Measurements from ENCODE around the gene ATCAY. TPM values are rescaled to one million over a fixed set of nuclear protein-coding genes. Genes with fewer than 3 reads are reported as not detected.

Gene ATCAY
- total and polyA plus RNA-seq, 2 experiments from 2014 or later = not detected

- Histone ChIP-seq H3K36me3 (ENCODE audit: low read depth) (peaks cover 23% of the 10 kb centered on the region), H3F3A (ENCODE audit: insufficient read depth) (peaks cover 56% of the 10 kb centered on the region), H3K4me2 (ENCODE audit: unreplicated experiment) (peak within 1 kb of the TSS; percentile 100), H3K4me1 (ENCODE audit: insufficient read depth) (peaks cover 23% of the 10 kb centered on the region), H3K27me3 (replicated peaks; ENCODE audit: insufficient read depth) (no peaks in the 10 kb centered on the region), H3K9ac (peak within 1 kb of the TSS; percentile 99), H2AFZ (no peak within 1 kb of the TSS), H4K20me1 (ENCODE audit: insufficient read depth) (peaks cover 4% of the 10 kb centered on the region; the same call in 1 of the 2 replicates), H3K9me3 (ENCODE audit: low read depth) (no peaks in the 10 kb centered on the region), H3K4me3 (peak within 1 kb of the TSS; percentile 97), H3K79me2 (ENCODE audit: insufficient read depth) (peaks cover 48% of the 10 kb centered on the region), H3K27ac (peak within 1 kb of the TSS; percentile 95), H3K9me2 (ENCODE audit: insufficient read depth) (no peaks in the 10 kb centered on the region)
- WGBS, 2 experiments (ENCODE audit: low coverage in 1 of 2, low lambda C conversion rate in 2 of 2, missing lambda C conversion rate in 2 of 2) = 1% methylated on average over 32 to 73 of the region's 73 CpGs
- in situ Hi-C loops (cut with MboI) = no loop called here
- TF ChIP-seq EZH2 (IDR thresholded peaks at IDR 0.05; ENCODE audit: insufficient read depth, poor library complexity, severe bottlenecking) (no peak), EZH2phosphoT487 (IDR thresholded peaks at IDR 0.05; ENCODE audit: insufficient read depth, low read depth) (no peak)
- DNase-seq = peak; percentile 99
These were observed 90.5 kb downstream of the ATCAY start, which contains the start of gene DAPK3 for GRCh38 chr19:3970808-3971598. Gene DAPK3 (minus strand): TSS chr19:3971099. CDS start chr19:3969735, 1,364 bp downstream.

GRCh38 chr19:3975144-3975543 lies 94.7 kb downstream of the ATCAY start:
- in situ Hi-C loops (cut with MboI) = no loop called here
- H3K36me3 ChIP-seq (ENCODE audit: low read depth) = peaks cover 47% of the 10 kb centered on the region

GRCh38 chr19:3975637-3976087 lies 95.2 kb downstream of the ATCAY start:
- in situ Hi-C loops (cut with MboI) = no loop called here
- H3K4me3 ChIP-seq = no peak overlapping the region
- H3K9me2 ChIP-seq (ENCODE audit: insufficient read depth) = no peaks in the 10 kb centered on the region
- no peaks in the 10 kb centered on the region for H3K27me3 ChIP-seq (replicated peaks; ENCODE audit: insufficient read depth)
- H3K27ac ChIP-seq = 0 out of 2 replicates have a peak overlapping the region, but pooled peaks have one; percentile 42
- peaks cover 52% of the 10 kb centered on the region for H3K36me3 ChIP-seq (ENCODE audit: low read depth)
- H2AFZ ChIP-seq = no peak overlapping the region
- H3K4me2 ChIP-seq (ENCODE audit: unreplicated experiment) = no peak overlapping the region
- no peak overlapping the region for H3K9ac ChIP-seq
- H3K9me3 ChIP-seq (ENCODE audit: low read depth) = no peaks in the 10 kb centered on the region
- peaks cover 59% of the 10 kb centered on the region for H3K79me2 ChIP-seq (ENCODE audit: insufficient read depth)
- H3K4me1 ChIP-seq (ENCODE audit: insufficient read depth) = no peaks in the 10 kb centered on the region
- H4K20me1 ChIP-seq (ENCODE audit: insufficient read depth) = peaks cover 10% of the 10 kb centered on the region; the same call in 1 of the 2 replicates
- peak; percentile 36 for DNase-seq
- H3F3A ChIP-seq (ENCODE audit: insufficient read depth) = peaks cover 65% of the 10 kb centered on the region
- TF ChIP-seq EZH2 (IDR thresholded peaks at IDR 0.05; ENCODE audit: insufficient read depth, poor library complexity, severe bottlenecking) = no peak
- TF ChIP-seq EZH2phosphoT487 (IDR thresholded peaks at IDR 0.05; ENCODE audit: insufficient read depth, low read depth) = no peak
- WGBS, 2 experiments (ENCODE audit: low coverage in 1 of 2, low lambda C conversion rate in 2 of 2, missing lambda C conversion rate in 2 of 2) = 80 to 81% methylated on average over 14 of the region's 14 CpGs

More at GRCh38 chr19:3975144-3975543, 94.7 kb downstream of the ATCAY start:
- peaks cover 10% of the 10 kb centered on the region; the same call in 1 of the 2 replicates for H4K20me1 ChIP-seq (ENCODE audit: insufficient read depth)
- WGBS, 2 experiments (ENCODE audit: low coverage in 1 of 2, low lambda C conversion rate in 2 of 2, missing lambda C conversion rate in 2 of 2) = 81% methylated on average over 8 of the region's 8 CpGs
- peak overlapping the region; percentile 42 for H3K27ac ChIP-seq
- no peak for DNase-seq
- no peak overlapping the region for H3K9ac ChIP-seq
- no peak for TF ChIP-seq EZH2 (IDR thresholded peaks at IDR 0.05; ENCODE audit: insufficient read depth, poor library complexity, severe bottlenecking)
- TF ChIP-seq EZH2phosphoT487 (IDR thresholded peaks at IDR 0.05; ENCODE audit: insufficient read depth, low read depth) = no peak
- H3K4me1 ChIP-seq (ENCODE audit: insufficient read depth) = no peaks in the 10 kb centered on the region
- no peaks in the 10 kb centered on the region for H3K9me3 ChIP-seq (ENCODE audit: low read depth)
- H3K79me2 ChIP-seq (ENCODE audit: insufficient read depth) = peaks cover 59% of the 10 kb centered on the region
- H3K9me2 ChIP-seq (ENCODE audit: insufficient read depth) = no peaks in the 10 kb centered on the region
- H3K4me2 ChIP-seq (ENCODE audit: unreplicated experiment) = no peak overlapping the region
- H3F3A ChIP-seq (ENCODE audit: insufficient read depth) = peaks cover 61% of the 10 kb centered on the region
- H3K4me3 ChIP-seq = no peak overlapping the region
- no peaks in the 10 kb centered on the region for H3K27me3 ChIP-seq (replicated peaks; ENCODE audit: insufficient read depth)
- no peak overlapping the region for H2AFZ ChIP-seq

- H3K27ac ChIP-seq = peak overlapping the region; percentile 36
- TF ChIP-seq EZH2 (IDR thresholded peaks at IDR 0.05; ENCODE audit: insufficient read depth, poor library complexity, severe bottlenecking) (no peak), EZH2phosphoT487 (IDR thresholded peaks at IDR 0.05; ENCODE audit: insufficient read depth, low read depth) (no peak)
- H3K36me3 ChIP-seq (ENCODE audit: low read depth) = peaks cover 62% of the 10 kb centered on the region
- peak overlapping the region; percentile 46; the same call in 1 of the 2 replicates for H3K9ac ChIP-seq
- H3K4me2 ChIP-seq (ENCODE audit: unreplicated experiment) = no peak overlapping the region
- no peaks in the 10 kb centered on the region for H3K4me1 ChIP-seq (ENCODE audit: insufficient read depth)
- no peaks in the 10 kb centered on the region for H3K9me2 ChIP-seq (ENCODE audit: insufficient read depth)
- H3K79me2 ChIP-seq (ENCODE audit: insufficient read depth) = peaks cover 67% of the 10 kb centered on the region
- no peak overlapping the region for H2AFZ ChIP-seq
- H3F3A ChIP-seq (ENCODE audit: insufficient read depth) = peaks cover 62% of the 10 kb centered on the region
- in situ Hi-C loops (cut with MboI) = no loop called here
- WGBS, 2 experiments (ENCODE audit: low coverage in 1 of 2, low lambda C conversion rate in 2 of 2, missing lambda C conversion rate in 2 of 2) = 75 to 78% methylated on average over 29 of the region's 29 CpGs
- peaks cover 17% of the 10 kb centered on the region for H4K20me1 ChIP-seq (ENCODE audit: insufficient read depth)
- no peaks in the 10 kb centered on the region for H3K27me3 ChIP-seq (replicated peaks; ENCODE audit: insufficient read depth)
- no peaks in the 10 kb centered on the region for H3K9me3 ChIP-seq (ENCODE audit: low read depth)
- H3K4me3 ChIP-seq = no peak overlapping the region
- peak; percentile 90 for DNase-seq
These were observed 96.2 kb downstream of the ATCAY start for GRCh38 chr19:3976495-3977241.

MicroRNAs within 50 kb of the gene (microRNA counts, 767-probe panel; counts per million panel counts)
- microRNA hsa-miR-637 = 447 counts per million, percentile 86 among the panel's probes with 10 or more counts

Small RNAs within 50 kb of the gene (microRNA-seq; reads per million reads assigned to microRNA genes)
- not detected for gene MIR637 (ENCODE audit: borderline number of aligned reads)

Small RNAs within 50 kb of the gene (small RNA-seq; reads per million reads assigned to genes)
- gene RN7SL202P (ENCODE audit: low read depth, low replicate concordance) = not detected

Other genes with a start within 250 kb of the ATCAY start
- gene PIP5K1C, start 180.2 kb upstream of the ATCAY start, total RNA-seq (2014; rRNA removed; shearing (Covaris generic)) = 34.0 and 43.1 TPM in 2 replicates
- 31.2 and 33.5 TPM in 2 replicates for gene PIP5K1C, start 180.2 kb upstream of the ATCAY start, polyA plus RNA-seq (2016; fragmentation: Nextera tagmentation; extraction: Ambion mirVana)
- not detected in 2 replicates for gene TJP3, start 172.3 kb upstream of the ATCAY start, total RNA-seq (2014; rRNA removed; shearing (Covaris generic))
- gene TJP3, start 172.3 kb upstream of the ATCAY start, polyA plus RNA-seq (2016; fragmentation: Nextera tagmentation; extraction: Ambion mirVana) = not detected in 2 replicates
- gene APBA3, start 119.0 kb upstream of the ATCAY start, total RNA-seq (2014; rRNA removed; shearing (Covaris generic)) = 28.3 and 40.0 TPM in 2 replicates
- gene APBA3, start 119.0 kb upstream of the ATCAY start, polyA plus RNA-seq (2016; fragmentation: Nextera tagmentation; extraction: Ambion mirVana) = 16.9 and 18.9 TPM in 2 replicates
- 18.5 and 57.9 TPM in 2 replicates for gene MRPL54, start 118.0 kb upstream of the ATCAY start, total RNA-seq (2014; rRNA removed; shearing (Covaris generic))
- gene MRPL54, start 118.0 kb upstream of the ATCAY start, polyA plus RNA-seq (2016; fragmentation: Nextera tagmentation; extraction: Ambion mirVana) = 73.0 and 74.1 TPM in 2 replicates
- gene RAX2, start 108.5 kb upstream of the ATCAY start, total RNA-seq (2014; rRNA removed; shearing (Covaris generic)) = not detected in 2 replicates
- gene RAX2, start 108.5 kb upstream of the ATCAY start, polyA plus RNA-seq (2016; fragmentation: Nextera tagmentation; extraction: Ambion mirVana) = not detected in 2 replicates
- gene MATK, start 94.3 kb upstream of the ATCAY start, total RNA-seq (2014; rRNA removed; shearing (Covaris generic)) = not detected in 2 replicates
- gene MATK, start 94.3 kb upstream of the ATCAY start, polyA plus RNA-seq (2016; fragmentation: Nextera tagmentation; extraction: Ambion mirVana) = not detected in 2 replicates
- not detected in 2 replicates for gene ZFR2, start 11.6 kb upstream of the ATCAY start, total RNA-seq (2014; rRNA removed; shearing (Covaris generic))
- gene ZFR2, start 11.6 kb upstream of the ATCAY start, polyA plus RNA-seq (2016; fragmentation: Nextera tagmentation; extraction: Ambion mirVana) = not detected in 2 replicates
- gene NMRK2, start 52.4 kb downstream of the ATCAY start, total RNA-seq (2014; rRNA removed; shearing (Covaris generic)) = not detected in 2 replicates
- not detected in 2 replicates for gene NMRK2, start 52.4 kb downstream of the ATCAY start, polyA plus RNA-seq (2016; fragmentation: Nextera tagmentation; extraction: Ambion mirVana)
- gene DAPK3, start 90.4 kb downstream of the ATCAY start, total RNA-seq (2014; rRNA removed; shearing (Covaris generic)) = 167 and 194 TPM in 2 replicates
- 47.6 and 51.1 TPM in 2 replicates for gene DAPK3, start 90.4 kb downstream of the ATCAY start, polyA plus RNA-seq (2016; fragmentation: Nextera tagmentation; extraction: Ambion mirVana)
- 2,755 and 2,906 TPM in 2 replicates for gene EEF2, start 104.8 kb downstream of the ATCAY start, total RNA-seq (2014; rRNA removed; shearing (Covaris generic))
- gene EEF2, start 104.8 kb downstream of the ATCAY start, polyA plus RNA-seq (2016; fragmentation: Nextera tagmentation; extraction: Ambion mirVana) = 326 and 331 TPM in 2 replicates
- gene PIAS4, start 127.1 kb downstream of the ATCAY start, total RNA-seq (2014; rRNA removed; shearing (Covaris generic)) = 16.8 and 21.0 TPM in 2 replicates
- gene PIAS4, start 127.1 kb downstream of the ATCAY start, polyA plus RNA-seq (2016; fragmentation: Nextera tagmentation; extraction: Ambion mirVana) = 6.9 and 9.1 TPM in 2 replicates
- 33.6 and 41.3 TPM in 2 replicates for gene ZBTB7A, start 186.2 kb downstream of the ATCAY start, total RNA-seq (2014; rRNA removed; shearing (Covaris generic))
- 17.8 and 20.6 TPM in 2 replicates for gene ZBTB7A, start 186.2 kb downstream of the ATCAY start, polyA plus RNA-seq (2016; fragmentation: Nextera tagmentation; extraction: Ambion mirVana)
- gene MAP2K2, start 243.4 kb downstream of the ATCAY start, total RNA-seq (2014; rRNA removed; shearing (Covaris generic)) = 162 and 212 TPM in 2 replicates
- 32.3 and 47.0 TPM in 2 replicates for gene MAP2K2, start 243.4 kb downstream of the ATCAY start, polyA plus RNA-seq (2016; fragmentation: Nextera tagmentation; extraction: Ambion mirVana)

All from GM23248 (cell line).